Measurements from ENCODE around the gene RAB3C.
A peak's percentile ranks its signal among the peaks of the same experiment; 100 is the strongest.
"Not testable (repeated sequence)": the region's sequence is repeated elsewhere in the genome, so short reads cannot be mapped to it uniquely, and the experiment has no call there.

The RAB3C gene

DNA sequence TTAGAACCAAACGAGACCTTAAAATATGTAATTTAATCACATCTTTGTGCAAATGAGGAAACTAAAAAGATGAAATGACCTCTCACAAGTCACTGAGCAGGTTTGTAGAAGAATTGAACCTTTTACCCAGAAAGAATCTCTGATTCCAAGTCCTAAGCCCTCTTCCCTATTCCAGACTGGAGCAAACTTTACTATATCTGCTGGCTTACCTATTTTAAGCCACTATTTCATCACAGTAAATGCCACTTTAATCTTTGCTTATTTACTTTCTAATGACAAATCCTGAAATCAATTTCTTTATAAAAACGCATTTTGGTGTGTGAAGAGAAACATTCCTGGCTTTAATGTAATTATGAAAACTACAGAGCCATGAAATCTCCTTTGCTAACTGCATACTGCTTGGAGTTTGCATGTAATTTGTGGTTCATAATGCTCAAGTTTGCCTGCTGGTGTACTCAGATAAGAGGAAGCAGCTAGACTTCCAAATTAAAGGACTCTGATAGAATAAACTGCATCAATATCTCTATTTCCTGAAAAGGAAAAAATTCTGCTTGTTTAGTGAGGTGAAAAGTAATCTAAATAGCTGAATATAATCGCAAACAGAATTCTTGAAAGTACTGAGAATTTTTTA lies 121.2 kb downstream of the RAB3C start (continued):
- TF ChIP-seq, protein P1, sequence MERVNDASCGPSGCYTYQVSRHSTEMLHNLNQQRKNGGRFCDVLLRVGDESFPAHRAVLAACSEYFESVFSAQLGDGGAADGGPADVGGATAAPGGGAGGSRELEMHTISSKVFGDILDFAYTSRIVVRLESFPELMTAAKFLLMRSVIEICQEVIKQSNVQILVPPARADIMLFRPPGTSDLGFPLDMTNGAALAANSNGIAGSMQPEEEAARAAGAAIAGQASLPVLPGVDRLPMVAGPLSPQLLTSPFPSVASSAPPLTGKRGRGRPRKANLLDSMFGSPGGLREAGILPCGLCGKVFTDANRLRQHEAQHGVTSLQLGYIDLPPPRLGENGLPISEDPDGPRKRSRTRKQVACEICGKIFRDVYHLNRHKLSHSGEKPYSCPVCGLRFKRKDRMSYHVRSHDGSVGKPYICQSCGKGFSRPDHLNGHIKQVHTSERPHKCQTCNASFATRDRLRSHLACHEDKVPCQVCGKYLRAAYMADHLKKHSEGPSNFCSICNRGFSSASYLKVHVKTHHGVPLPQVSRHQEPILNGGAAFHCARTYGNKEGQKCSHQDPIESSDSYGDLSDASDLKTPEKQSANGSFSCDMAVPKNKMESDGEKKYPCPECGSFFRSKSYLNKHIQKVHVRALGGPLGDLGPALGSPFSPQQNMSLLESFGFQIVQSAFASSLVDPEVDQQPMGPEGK (CRISPR knock-in tag; IDR thresholded peaks at IDR 0.05; ENCODE audit: borderline replicate concordance) = no peak

DNA sequence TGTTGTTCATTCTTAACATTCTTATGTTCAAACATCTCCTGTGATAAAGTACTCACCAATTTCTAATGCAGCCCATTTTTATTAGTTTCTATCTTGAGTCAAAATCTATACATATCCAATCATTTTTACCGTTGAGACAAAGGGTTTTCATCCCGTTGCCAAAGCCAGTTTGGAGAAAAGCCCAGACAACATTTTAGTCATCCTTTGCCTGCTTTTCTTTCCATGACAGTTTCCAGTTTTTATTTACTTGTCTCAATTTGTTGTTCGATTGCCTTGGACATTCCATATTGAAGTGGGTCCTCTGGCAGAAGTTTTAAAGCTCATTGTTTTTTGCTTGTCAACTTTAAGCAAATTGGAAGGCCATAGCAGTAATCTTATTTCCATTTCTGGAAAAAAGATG lies 123.9 kb downstream of the RAB3C start:
- TF ChIP-seq ISL1 (CRISPR knock-in tag; IDR thresholded peaks at IDR 0.05) = peak; percentile 50; the same call in 1 of the 2 replicates
- TF ChIP-seq, protein P1 (CRISPR knock-in tag; IDR thresholded peaks at IDR 0.05; ENCODE audit: borderline replicate concordance) = no peak
- no peak for ATAC-seq

DNA sequence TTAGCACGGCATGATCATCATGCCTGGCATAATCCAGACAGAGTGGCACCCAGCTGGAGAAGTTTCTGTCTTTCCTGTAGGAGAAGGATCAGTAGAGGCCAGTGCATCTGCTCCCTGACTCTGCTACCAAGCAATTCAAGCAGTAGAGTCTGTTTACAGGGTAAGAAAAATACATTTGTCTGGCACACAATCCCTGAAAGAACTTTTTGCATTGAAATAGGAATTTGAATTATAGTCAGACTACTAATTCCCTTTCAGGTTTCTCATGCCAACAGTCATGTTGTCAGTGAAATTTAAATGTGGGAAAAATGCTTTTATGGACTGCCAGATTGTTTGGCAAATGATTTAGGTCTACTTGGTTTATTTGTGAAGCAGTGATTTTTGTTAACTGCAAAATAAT lies 125.6 kb downstream of the RAB3C start:
- no peak for ATAC-seq
- TF ChIP-seq, protein P2, sequence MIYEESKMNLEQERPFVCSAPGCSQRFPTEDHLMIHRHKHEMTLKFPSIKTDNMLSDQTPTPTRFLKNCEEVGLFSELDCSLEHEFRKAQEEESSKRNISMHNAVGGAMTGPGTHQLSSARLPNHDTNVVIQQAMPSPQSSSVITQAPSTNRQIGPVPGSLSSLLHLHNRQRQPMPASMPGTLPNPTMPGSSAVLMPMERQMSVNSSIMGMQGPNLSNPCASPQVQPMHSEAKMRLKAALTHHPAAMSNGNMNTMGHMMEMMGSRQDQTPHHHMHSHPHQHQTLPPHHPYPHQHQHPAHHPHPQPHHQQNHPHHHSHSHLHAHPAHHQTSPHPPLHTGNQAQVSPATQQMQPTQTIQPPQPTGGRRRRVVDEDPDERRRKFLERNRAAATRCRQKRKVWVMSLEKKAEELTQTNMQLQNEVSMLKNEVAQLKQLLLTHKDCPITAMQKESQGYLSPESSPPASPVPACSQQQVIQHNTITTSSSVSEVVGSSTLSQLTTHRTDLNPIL (CRISPR knock-in tag; IDR thresholded peaks at IDR 0.05; ENCODE audit: low read depth) = no peak
- TF ChIP-seq, protein P3, sequence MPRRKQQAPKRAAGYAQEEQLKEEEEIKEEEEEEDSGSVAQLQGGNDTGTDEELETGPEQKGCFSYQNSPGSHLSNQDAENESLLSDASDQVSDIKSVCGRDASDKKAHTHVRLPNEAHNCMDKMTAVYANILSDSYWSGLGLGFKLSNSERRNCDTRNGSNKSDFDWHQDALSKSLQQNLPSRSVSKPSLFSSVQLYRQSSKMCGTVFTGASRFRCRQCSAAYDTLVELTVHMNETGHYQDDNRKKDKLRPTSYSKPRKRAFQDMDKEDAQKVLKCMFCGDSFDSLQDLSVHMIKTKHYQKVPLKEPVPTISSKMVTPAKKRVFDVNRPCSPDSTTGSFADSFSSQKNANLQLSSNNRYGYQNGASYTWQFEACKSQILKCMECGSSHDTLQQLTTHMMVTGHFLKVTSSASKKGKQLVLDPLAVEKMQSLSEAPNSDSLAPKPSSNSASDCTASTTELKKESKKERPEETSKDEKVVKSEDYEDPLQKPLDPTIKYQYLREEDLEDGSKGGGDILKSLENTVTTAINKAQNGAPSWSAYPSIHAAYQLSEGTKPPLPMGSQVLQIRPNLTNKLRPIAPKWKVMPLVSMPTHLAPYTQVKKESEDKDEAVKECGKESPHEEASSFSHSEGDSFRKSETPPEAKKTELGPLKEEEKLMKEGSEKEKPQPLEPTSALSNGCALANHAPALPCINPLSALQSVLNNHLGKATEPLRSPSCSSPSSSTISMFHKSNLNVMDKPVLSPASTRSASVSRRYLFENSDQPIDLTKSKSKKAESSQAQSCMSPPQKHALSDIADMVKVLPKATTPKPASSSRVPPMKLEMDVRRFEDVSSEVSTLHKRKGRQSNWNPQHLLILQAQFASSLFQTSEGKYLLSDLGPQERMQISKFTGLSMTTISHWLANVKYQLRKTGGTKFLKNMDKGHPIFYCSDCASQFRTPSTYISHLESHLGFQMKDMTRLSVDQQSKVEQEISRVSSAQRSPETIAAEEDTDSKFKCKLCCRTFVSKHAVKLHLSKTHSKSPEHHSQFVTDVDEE (CRISPR knock-in tag; IDR thresholded peaks at IDR 0.05) = no peak
- no peak for TF ChIP-seq ESRRG (CRISPR knock-in tag; IDR thresholded peaks at IDR 0.05)
- TF ChIP-seq TOX (CRISPR knock-in tag; IDR thresholded peaks at IDR 0.05; ENCODE audit: borderline replicate concordance) = no peak
- TF ChIP-seq ZC3H10 (CRISPR knock-in tag; IDR thresholded peaks at IDR 0.05) = no peak
- TF ChIP-seq, protein P4, sequence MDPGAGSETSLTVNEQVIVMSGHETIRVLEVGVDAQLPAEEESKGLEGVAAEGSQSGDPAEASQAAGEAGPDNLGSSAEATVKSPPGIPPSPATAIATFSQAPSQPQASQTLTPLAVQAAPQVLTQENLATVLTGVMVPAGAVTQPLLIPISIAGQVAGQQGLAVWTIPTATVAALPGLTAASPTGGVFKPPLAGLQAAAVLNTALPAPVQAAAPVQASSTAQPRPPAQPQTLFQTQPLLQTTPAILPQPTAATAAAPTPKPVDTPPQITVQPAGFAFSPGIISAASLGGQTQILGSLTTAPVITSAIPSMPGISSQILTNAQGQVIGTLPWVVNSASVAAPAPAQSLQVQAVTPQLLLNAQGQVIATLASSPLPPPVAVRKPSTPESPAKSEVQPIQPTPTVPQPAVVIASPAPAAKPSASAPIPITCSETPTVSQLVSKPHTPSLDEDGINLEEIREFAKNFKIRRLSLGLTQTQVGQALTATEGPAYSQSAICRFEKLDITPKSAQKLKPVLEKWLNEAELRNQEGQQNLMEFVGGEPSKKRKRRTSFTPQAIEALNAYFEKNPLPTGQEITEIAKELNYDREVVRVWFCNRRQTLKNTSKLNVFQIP (CRISPR knock-in tag; IDR thresholded peaks at IDR 0.05; ENCODE audit: borderline replicate concordance, low read depth) = no peak
- TF ChIP-seq ZNF8 (CRISPR knock-in tag; IDR thresholded peaks at IDR 0.05) = no peak
- no peak for TF ChIP-seq CSDC2 (CRISPR knock-in tag; IDR thresholded peaks at IDR 0.05)
- TF ChIP-seq GLIS3 (CRISPR knock-in tag; IDR thresholded peaks at IDR 0.05) = no peak
- no peak for TF ChIP-seq ZFP3 (CRISPR knock-in tag; IDR thresholded peaks at IDR 0.05)
- TF ChIP-seq, protein P1 (CRISPR knock-in tag; IDR thresholded peaks at IDR 0.05; ENCODE audit: borderline replicate concordance) = no peak
- no peak for TF ChIP-seq ZNF70 (CRISPR knock-in tag; IDR thresholded peaks at IDR 0.05)
- no peak for TF ChIP-seq ZNF565 (CRISPR knock-in tag; conservative IDR thresholded peaks at IDR 0.05; ENCODE audit: low read depth)
- no peak for TF ChIP-seq RARB (CRISPR knock-in tag; IDR thresholded peaks at IDR 0.05)
- TF ChIP-seq OSR1 (CRISPR knock-in tag; IDR thresholded peaks at IDR 0.05) = no peak

DNA sequence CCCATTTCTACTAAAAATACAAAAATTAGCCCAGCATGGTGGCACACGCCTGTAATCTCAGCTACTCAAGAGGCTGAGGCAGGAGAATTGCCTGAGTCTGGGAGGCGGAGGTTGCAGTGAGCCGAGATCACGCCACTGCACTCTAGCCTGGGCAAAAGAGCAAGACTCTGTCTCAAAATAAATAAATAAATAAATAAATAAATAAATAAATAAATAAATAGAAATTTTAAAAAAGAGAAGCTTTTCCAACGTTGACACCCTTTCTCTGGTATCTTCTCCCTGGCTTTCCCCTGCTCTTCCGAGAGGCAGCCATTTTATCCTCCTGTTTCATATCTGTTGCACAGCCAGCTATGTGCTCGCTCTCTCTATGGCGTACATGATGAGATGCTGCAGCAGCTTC lies 127.5 kb downstream of the RAB3C start:
- ATAC-seq = not testable (repeated sequence)

All from SK-N-SH treated with all-trans-retinoic acid at 6 μM for 48 hours (cell line).